ENCODE measurements around the gene HOXC6.

The HOXC6 gene

GRCh38 chr12:54029529-54030441 is 1.5 kb downstream of the HOXC6 start:
- TF ChIP-seq ZFX (IDR thresholded peaks at IDR 0.05; ENCODE audit: borderline replicate concordance), result no peak
- TF ChIP-seq CTCF (IDR thresholded peaks at IDR 0.05), result no peak
- no peak overlapping the region for H3K27ac ChIP-seq

- H3K27ac ChIP-seq, result no peak overlapping the region
- no peak for TF ChIP-seq CTCF (IDR thresholded peaks at IDR 0.05)
- TF ChIP-seq ZFX (IDR thresholded peaks at IDR 0.05; ENCODE audit: borderline replicate concordance), result no peak
These were observed 2.2 kb downstream of the HOXC6 start for GRCh38 chr12:54030442-54030801.

- no peak overlapping the region for H3K27ac ChIP-seq
- TF ChIP-seq CTCF (IDR thresholded peaks at IDR 0.05) (no peak), ZFX (IDR thresholded peaks at IDR 0.05; ENCODE audit: borderline replicate concordance) (no peak)
These were observed 2.7 kb downstream of the HOXC6 start for GRCh38 chr12:54030889-54031471.

- TF ChIP-seq CTCF (IDR thresholded peaks at IDR 0.05) (no peak), ZFX (IDR thresholded peaks at IDR 0.05; ENCODE audit: borderline replicate concordance) (no peak)
- no peak overlapping the region; the same call in 1 of the 2 replicates for H3K27ac ChIP-seq
These were observed 3.2 kb downstream of the HOXC6 start for GRCh38 chr12:54031480-54031879.

GRCh38 chr12:54032086-54032619 is 3.9 kb downstream of the HOXC6 start:
- peak overlapping the region; percentile 75; the same call in 1 of the 2 replicates for H3K27ac ChIP-seq
- TF ChIP-seq CTCF (IDR thresholded peaks at IDR 0.05) (no peak), ZFX (IDR thresholded peaks at IDR 0.05; ENCODE audit: borderline replicate concordance) (no peak)

- peak within 1 kb of the TSS; percentile 75 for H3K27ac ChIP-seq
- TF ChIP-seq ZFX (IDR thresholded peaks at IDR 0.05; ENCODE audit: borderline replicate concordance) (no peak), CTCF (IDR thresholded peaks at IDR 0.05) (peak; percentile 99)
These were observed 4.4 kb downstream of the HOXC6 start, which contains the start of gene HOXC5 for GRCh38 chr12:54032627-54033100. Gene HOXC5 (plus strand): TSS chr12:54033050. CDS start chr12:54033123, 73 bp downstream.
